NCI-H345 treated with DMSO at 0.1 percent for 48 hours (cell line): ENCODE data around the gene C19orf12.

Experiments
- DNase-seq: peaks from one replicate; lab custom pipeline; 2025; ENCODE audit not compliant: unreplicated experiment; lab: John Stamatoyannopoulos, UW

Gene C19orf12

GRCh38 chr19:29697523-29698261 lies 17.4 kb downstream of the C19orf12 start:
- no peak for DNase-seq

- DNase-seq, result no peak
Observed at GRCh38 chr19:29696565-29696846, 18.6 kb downstream of the C19orf12 start.

- DNase-seq, result no peak
Observed at GRCh38 chr19:29695765-29696564, 19.1 kb downstream of the C19orf12 start.

- peak; percentile 59 for DNase-seq
Observed at GRCh38 chr19:29694669-29695627, 20.1 kb downstream of the C19orf12 start.

GRCh38 chr19:29694161-29694560 lies 20.9 kb downstream of the C19orf12 start:
- no peak for DNase-seq

GRCh38 chr19:29690842-29691241 lies 24.2 kb downstream of the C19orf12 start:
- peak; percentile 48 for DNase-seq

- no peak for DNase-seq
Observed at GRCh38 chr19:29687897-29688728, 26.9 kb downstream of the C19orf12 start.

- DNase-seq, result no peak
Observed at GRCh38 chr19:29687244-29687896, 27.7 kb downstream of the C19orf12 start.

GRCh38 chr19:29686285-29686805 lies 28.7 kb downstream of the C19orf12 start:
- no peak for DNase-seq

GRCh38 chr19:29685326-29685725 lies 29.7 kb downstream of the C19orf12 start:
- DNase-seq, result no peak

GRCh38 chr19:29683009-29683408 lies 32.1 kb downstream of the C19orf12 start:
- DNase-seq, result peak; percentile 37

- no peak for DNase-seq
Observed at GRCh38 chr19:29682236-29682895, 32.7 kb downstream of the C19orf12 start.

- no peak for DNase-seq
Observed at GRCh38 chr19:29681422-29682235, 33.4 kb downstream of the C19orf12 start.

GRCh38 chr19:29680937-29681336 lies 34.1 kb downstream of the C19orf12 start:
- DNase-seq, result no peak

- no peak for DNase-seq
Observed at GRCh38 chr19:29680447-29680846, 34.6 kb downstream of the C19orf12 start.

- no peak for DNase-seq
Observed at GRCh38 chr19:29679598-29680210, 35.4 kb downstream of the C19orf12 start.

GRCh38 chr19:29678484-29679106 lies 36.5 kb downstream of the C19orf12 start:
- no peak for DNase-seq
